Heart left ventricle (tissue), 13 donors: ENCODE data around the gene DIAPH2.

ENCODE experiments used
- POLR2A ChIP-seq, 2 donors: fragments of 450-650 bp; IDR thresholded peaks; one replicate each; pipeline ENCODE4 v1.6.1; 2017; ENCODE audit warnings: antibody characterized with exemption in 2 of 2, mild to moderate bottlenecking in 2 of 2, moderate library complexity in 2 of 2
- TF ChIP-seq, protein P1 (sequence below), 12 donors: fragments of 200-600 bp; sonication (generic) in 4 of 12; IDR thresholded peaks; one replicate each; pipeline versions ENCODE4 v1.5.0 to v1.8.0; 2018 to 2022; ENCODE audit warnings: antibody characterized with exemption in 12 of 12, mild to moderate bottlenecking in 5 of 12
- donor health status: ischemic (EF 13 %, LVEDD 7.1; RV severe dilation, severe dysfunction).
- donor health status: DM: no; HTN: yes; CAD: no.
- donor health status: DM: no; HTN: no; CAD: no.
- donor health status: ischemic (EF 25% LVEDD 6.9; RV normal size, moderate dysfunction).
- donor health status: ischemic (EF 25% LVEDD 5.7; RV mildly dilated, moderate dysfunction).
- donor health status: ischemic (EF 35%, LVEDD 5.7; RV mildly dilated, moderate dysfunction).
- donor health status: nonischemic (EF 11% LVEDD 7.7; RV severe dilation, severe dysfunction).
- donor health status: DM: yes; HTN: yes; CAD: no.
- donor health status: PGD.
- donor health status: ischemic (EF 29% LVEDD 5.4; RV normal size, mild dysfunction).
- donor health status: nonischemic (EF 23%, LVEDD 6.1; RV moderate dilation, normal function).

DNA sequence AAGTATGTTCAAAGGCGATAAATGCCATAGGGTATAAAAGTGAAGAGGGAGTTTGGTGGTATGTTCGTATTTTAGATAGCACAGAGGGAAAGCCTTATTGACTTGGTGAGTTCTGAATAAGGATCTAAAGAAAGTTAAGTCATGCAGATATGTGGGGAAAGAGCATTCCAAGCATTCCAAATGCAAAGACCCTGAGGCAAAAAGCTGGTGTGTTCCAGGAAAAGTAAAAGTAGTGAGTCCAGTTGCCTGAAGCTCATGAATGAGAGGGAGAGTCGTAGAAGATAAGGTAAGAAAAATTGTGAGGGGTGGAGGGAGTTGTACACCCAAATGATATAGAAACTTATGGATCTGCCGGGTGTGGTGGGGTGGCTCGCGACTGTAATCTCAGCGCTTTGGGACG, 625.7 kb downstream of the DIAPH2 start:
- TF ChIP-seq, protein P1, sequence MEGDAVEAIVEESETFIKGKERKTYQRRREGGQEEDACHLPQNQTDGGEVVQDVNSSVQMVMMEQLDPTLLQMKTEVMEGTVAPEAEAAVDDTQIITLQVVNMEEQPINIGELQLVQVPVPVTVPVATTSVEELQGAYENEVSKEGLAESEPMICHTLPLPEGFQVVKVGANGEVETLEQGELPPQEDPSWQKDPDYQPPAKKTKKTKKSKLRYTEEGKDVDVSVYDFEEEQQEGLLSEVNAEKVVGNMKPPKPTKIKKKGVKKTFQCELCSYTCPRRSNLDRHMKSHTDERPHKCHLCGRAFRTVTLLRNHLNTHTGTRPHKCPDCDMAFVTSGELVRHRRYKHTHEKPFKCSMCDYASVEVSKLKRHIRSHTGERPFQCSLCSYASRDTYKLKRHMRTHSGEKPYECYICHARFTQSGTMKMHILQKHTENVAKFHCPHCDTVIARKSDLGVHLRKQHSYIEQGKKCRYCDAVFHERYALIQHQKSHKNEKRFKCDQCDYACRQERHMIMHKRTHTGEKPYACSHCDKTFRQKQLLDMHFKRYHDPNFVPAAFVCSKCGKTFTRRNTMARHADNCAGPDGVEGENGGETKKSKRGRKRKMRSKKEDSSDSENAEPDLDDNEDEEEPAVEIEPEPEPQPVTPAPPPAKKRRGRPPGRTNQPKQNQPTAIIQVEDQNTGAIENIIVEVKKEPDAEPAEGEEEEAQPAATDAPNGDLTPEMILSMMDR (IDR thresholded peaks at IDR 0.05) = no peak
- TF ChIP-seq POLR2A (IDR thresholded peaks at IDR 0.05) = no peak
